OCI-LY3 (cell line): ENCODE data around the gene MAGI1.

Experiments
- H2AFZ ChIP-seq: fragments of 200-600, 300-600 bp; shearing (Covaris generic); 2 replicates; pipeline ENCODE4 v1.6.0; 2014; ENCODE audit warnings: antibody characterized with exemption, low read depth, low read length
- H3K27ac ChIP-seq: fragments of 200-600, 300-600 bp; sonication (generic); 2 replicates; pipeline ENCODE4 v1.5.1; 2014; ENCODE audit warnings: mild to moderate bottlenecking, low read length, moderate library complexity, mixed read lengths
- H3K27me3 ChIP-seq: fragments of 200-600, 300-600 bp; sonication (generic); 2 replicates; pipeline ENCODE4 v1.6.1; 2014; ENCODE audit warnings: low read depth, low read length, mixed read lengths
- H3K36me3 ChIP-seq: fragments of 200-600, 300-600 bp; sonication (generic); replicated peaks from 2 replicates; pipeline ENCODE3; 2014; ENCODE audit warnings: low read depth, low read length, mixed read lengths
- H3K4me1 ChIP-seq: fragments of 300-600, 200-600 bp; sonication (generic); 2 replicates; pipeline ENCODE4 v1.6.1; 2014; ENCODE audit warnings: low read length, mixed read lengths
- H3K4me2 ChIP-seq: fragments of 200-600, 300-600 bp; sonication (generic); 2 replicates; pipeline ENCODE4 v1.6.1; 2014; ENCODE audit warnings: low read length, mixed read lengths
- H3K4me3 ChIP-seq: fragments of 300-600, 200-600 bp; sonication (generic); 2 replicates; pipeline ENCODE4 v1.5.1; 2014; ENCODE audit warnings: antibody characterized with exemption, mild to moderate bottlenecking, low read length, moderate library complexity
- H3K79me2 ChIP-seq: fragments of 300-600, 200-600 bp; shearing (Covaris generic); 2 replicates; pipeline ENCODE4 v1.6.1; 2014; ENCODE audit warnings: mild to moderate bottlenecking, low read length, mixed read lengths
- H3K9ac ChIP-seq: fragments of 300-600, 200-600 bp; shearing (Covaris generic); 2 replicates; pipeline ENCODE4 v1.6.0; 2014; ENCODE audit warnings: mild to moderate bottlenecking, low read length, moderate library complexity
- H3K9me3 ChIP-seq: fragments of 200-600, 300-600 bp; shearing (Covaris generic); 2 replicates; pipeline ENCODE4 v1.6.1; 2014; ENCODE audit warnings: low read length, mixed read lengths; ENCODE audit not compliant: insufficient read depth
- H4K20me1 ChIP-seq: fragments of 200-600, 300-600 bp; sonication (generic); 2 replicates; pipeline ENCODE4 v1.6.1; 2016; ENCODE audit warnings: low read length, mixed read lengths; ENCODE audit not compliant: insufficient read depth
- EZH2phosphoT487 ChIP-seq: fragments of 200-600 bp; shearing (Covaris generic); IDR thresholded peaks from 2 replicates; pipeline ENCODE4 v1.6.1; 2018; ENCODE audit warnings: antibody characterized with exemption, mixed run types, low read depth
- TF ChIP-seq, protein P1 (sequence below): fragments of 200-600, 300-600 bp; sonication (generic); IDR thresholded peaks from 2 replicates; pipeline ENCODE4 v1.5.1; 2014; ENCODE audit warnings: antibody characterized with exemption, low read length, low read depth

The MAGI1 gene

GRCh38 chr3:66038726-66039589 is at the start of gene MAGI1:
MAGI1 (minus strand) TSS chr3:66038918; CDS start chr3:66038308, 610 bp downstream.
- Histone ChIP-seq H3K36me3 (no peaks in the 10 kb centered on the region), H3K79me2 (no peaks in the 10 kb centered on the region), H3K4me1 (no peaks in the 10 kb centered on the region), H3K4me3 (no peak within 1 kb of the TSS), H2AFZ (no peak within 1 kb of the TSS), H4K20me1 (no peaks in the 10 kb centered on the region), H3K9ac (no peak within 1 kb of the TSS), H3K27me3 (peaks cover 4% of the 10 kb centered on the region; the same call in 1 of the 2 replicates), H3K27ac (no peak within 1 kb of the TSS), H3K9me3 (no peaks in the 10 kb centered on the region), H3K4me2 (no peak within 1 kb of the TSS)
- TF ChIP-seq, protein P1, sequence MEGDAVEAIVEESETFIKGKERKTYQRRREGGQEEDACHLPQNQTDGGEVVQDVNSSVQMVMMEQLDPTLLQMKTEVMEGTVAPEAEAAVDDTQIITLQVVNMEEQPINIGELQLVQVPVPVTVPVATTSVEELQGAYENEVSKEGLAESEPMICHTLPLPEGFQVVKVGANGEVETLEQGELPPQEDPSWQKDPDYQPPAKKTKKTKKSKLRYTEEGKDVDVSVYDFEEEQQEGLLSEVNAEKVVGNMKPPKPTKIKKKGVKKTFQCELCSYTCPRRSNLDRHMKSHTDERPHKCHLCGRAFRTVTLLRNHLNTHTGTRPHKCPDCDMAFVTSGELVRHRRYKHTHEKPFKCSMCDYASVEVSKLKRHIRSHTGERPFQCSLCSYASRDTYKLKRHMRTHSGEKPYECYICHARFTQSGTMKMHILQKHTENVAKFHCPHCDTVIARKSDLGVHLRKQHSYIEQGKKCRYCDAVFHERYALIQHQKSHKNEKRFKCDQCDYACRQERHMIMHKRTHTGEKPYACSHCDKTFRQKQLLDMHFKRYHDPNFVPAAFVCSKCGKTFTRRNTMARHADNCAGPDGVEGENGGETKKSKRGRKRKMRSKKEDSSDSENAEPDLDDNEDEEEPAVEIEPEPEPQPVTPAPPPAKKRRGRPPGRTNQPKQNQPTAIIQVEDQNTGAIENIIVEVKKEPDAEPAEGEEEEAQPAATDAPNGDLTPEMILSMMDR, result no peak
- TF ChIP-seq EZH2phosphoT487, result no peak

DNA sequence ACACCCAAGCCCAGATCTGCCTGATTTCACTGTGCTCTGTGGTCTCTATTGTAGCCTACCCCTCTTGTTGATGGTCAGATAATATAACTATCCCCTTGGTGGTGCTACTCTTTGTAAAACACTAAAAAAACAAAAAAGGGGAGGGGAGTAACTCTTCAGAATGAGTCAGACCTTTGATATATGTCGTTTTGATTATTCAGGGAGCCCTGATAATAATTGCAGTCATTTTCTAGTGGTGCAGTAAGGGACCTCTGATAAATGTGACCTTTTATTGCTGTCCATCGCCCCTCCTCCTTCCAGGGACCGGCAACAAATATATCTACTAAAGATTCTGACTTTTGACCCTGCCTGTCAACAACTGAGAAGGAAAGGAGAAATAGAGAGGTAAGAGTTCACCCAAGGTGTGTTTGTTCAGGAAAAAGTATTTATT is 45.1 kb upstream of the MAGI1 start:
- Histone ChIP-seq H3K27ac (no peak overlapping the region), H3K27me3 (no peaks in the 10 kb centered on the region), H3K36me3 (no peaks in the 10 kb centered on the region), H3K4me1 (0 out of 2 replicates have a peak, but pooled peaks cover 7% of the 10 kb centered on the region), H3K4me2 (no peak overlapping the region), H3K9ac (no peak overlapping the region), H3K4me3 (no peak overlapping the region), H4K20me1 (no peaks in the 10 kb centered on the region), H2AFZ (no peak overlapping the region), H3K79me2 (no peaks in the 10 kb centered on the region), H3K9me3 (no peaks in the 10 kb centered on the region)
- TF ChIP-seq EZH2phosphoT487, result no peak
- TF ChIP-seq, protein P1, result no peak

DNA sequence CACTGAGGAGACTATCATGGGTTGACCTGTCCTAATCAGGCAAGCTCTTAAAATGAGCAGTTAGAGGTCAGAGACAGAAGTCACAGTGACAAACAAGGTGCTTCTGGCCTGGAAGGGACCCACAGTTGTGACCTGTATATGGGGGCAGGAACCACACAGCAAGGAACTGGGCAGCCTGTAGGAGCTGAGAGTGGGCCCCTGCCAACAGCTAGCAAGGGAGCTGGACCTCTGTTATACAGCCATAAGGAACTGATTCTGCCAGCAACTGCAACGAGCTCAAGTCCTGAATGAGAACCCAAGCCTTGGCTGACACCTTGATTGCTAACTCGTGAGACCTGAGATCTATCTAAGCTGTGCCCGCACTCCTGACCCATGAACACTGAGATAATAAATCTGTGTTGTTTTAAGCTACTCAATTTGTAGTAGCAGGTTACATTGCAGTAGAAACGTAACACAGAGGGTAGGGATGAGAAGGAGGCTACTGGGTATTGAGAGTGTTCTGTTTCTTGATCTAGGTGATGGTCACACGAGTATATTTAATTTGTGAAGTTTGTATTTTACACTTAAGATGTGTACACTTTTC is 44.5 kb upstream of the MAGI1 start:
- H3K9me3 ChIP-seq, result no peaks in the 10 kb centered on the region
- H2AFZ ChIP-seq, result no peak overlapping the region
- H3K4me1 ChIP-seq, result 0 out of 2 replicates have a peak, but pooled peaks cover 7% of the 10 kb centered on the region
- no peaks in the 10 kb centered on the region for H4K20me1 ChIP-seq
- no peaks in the 10 kb centered on the region for H3K36me3 ChIP-seq
- no peak for TF ChIP-seq EZH2phosphoT487
- TF ChIP-seq, protein P1, result no peak
- no peaks in the 10 kb centered on the region for H3K27me3 ChIP-seq
- H3K27ac ChIP-seq, result no peak overlapping the region
- H3K79me2 ChIP-seq, result no peaks in the 10 kb centered on the region
- H3K4me3 ChIP-seq, result no peak overlapping the region
- no peak overlapping the region for H3K4me2 ChIP-seq
- no peak overlapping the region for H3K9ac ChIP-seq

DNA sequence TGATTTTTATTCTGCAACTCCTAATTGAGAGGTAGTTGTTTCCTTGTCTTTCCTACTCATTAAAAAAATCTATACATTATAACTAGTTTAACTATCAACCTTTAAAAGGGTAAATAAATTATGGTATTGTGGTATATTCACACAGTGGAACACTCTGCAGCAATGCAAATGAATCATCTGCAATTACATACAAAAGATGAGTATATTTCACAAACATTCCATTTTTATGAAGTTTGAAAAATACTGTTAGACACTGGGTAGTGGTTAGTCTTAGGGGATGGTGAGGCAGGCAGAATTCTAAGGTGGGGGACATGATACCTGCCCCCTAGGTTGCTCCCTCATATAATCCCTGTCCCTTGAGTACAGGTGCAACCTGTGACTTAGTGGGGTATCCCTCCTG is 44.0 kb upstream of the MAGI1 start:
- TF ChIP-seq, protein P1, result no peak
- TF ChIP-seq EZH2phosphoT487, result no peak
- H2AFZ ChIP-seq, result no peak overlapping the region
- H3K79me2 ChIP-seq, result no peaks in the 10 kb centered on the region

More for the DNA sequence above, 44.0 kb upstream of the MAGI1 start:
- 0 out of 2 replicates have a peak, but pooled peaks cover 7% of the 10 kb centered on the region for H3K4me1 ChIP-seq
- no peaks in the 10 kb centered on the region for H3K9me3 ChIP-seq
- H3K4me2 ChIP-seq, result no peak overlapping the region
- H3K36me3 ChIP-seq, result no peaks in the 10 kb centered on the region
- no peaks in the 10 kb centered on the region for H4K20me1 ChIP-seq
- no peak overlapping the region for H3K27ac ChIP-seq
- H3K27me3 ChIP-seq, result 0 out of 2 replicates have a peak, but pooled peaks cover 2% of the 10 kb centered on the region
- no peak overlapping the region for H3K4me3 ChIP-seq
- H3K9ac ChIP-seq, result no peak overlapping the region
